Neural cell (in vitro differentiated cells): ENCODE measurements around the gene MOBP. TPM values are rescaled to one million over a fixed set of nuclear protein-coding genes. Genes with fewer than 3 reads are reported as not detected.

Source experiments
- H2AFZ ChIP-seq: fragments of 200-600, 300-800 bp; sonication (generic), shearing (Covaris generic); 2 replicates; pipeline ENCODE4 v1.6.0; 2014; ENCODE audit warnings: low read depth, mild to moderate bottlenecking, antibody characterized with exemption, low read length, moderate library complexity
- H3F3A ChIP-seq: fragments of 200-600 bp; shearing (Covaris generic); 2 replicates; pipeline ENCODE4 v1.6.1; 2016; ENCODE audit warnings: mild to moderate bottlenecking, moderate library complexity, mixed read lengths, antibody characterized with exemption, low read length; ENCODE audit not compliant: insufficient read depth, poor library complexity, severe bottlenecking
- H3K27ac ChIP-seq: fragments of 200-600, 300-800 bp; sonication (generic), shearing (Covaris generic); 2 replicates; pipeline ENCODE4 v1.5.1; 2014; ENCODE audit warnings: mild to moderate bottlenecking, low read length, moderate library complexity
- H3K27me3 ChIP-seq: fragments of 300-800, 200-600 bp; sonication (generic), shearing (Covaris generic); 2 replicates; pipeline ENCODE4 v1.6.0; 2014; ENCODE audit warnings: mild to moderate bottlenecking, low read depth, low read length, moderate library complexity; ENCODE audit not compliant: insufficient read depth
- H3K36me3 ChIP-seq: fragments of 300-800, 200-600 bp; sonication (generic), shearing (Covaris generic); 2 replicates; pipeline ENCODE4 v1.5.1; 2014; ENCODE audit warnings: mild to moderate bottlenecking, antibody characterized with exemption, low read length, moderate library complexity; ENCODE audit not compliant: insufficient read depth
- H3K4me2 ChIP-seq: fragments of 300-800, 200-600 bp; sonication (generic), shearing (Covaris generic); 2 replicates; pipeline ENCODE4 v1.6.0; 2014; ENCODE audit warnings: mild to moderate bottlenecking, low read length
- H3K4me3 ChIP-seq: fragments of 300-800, 200-600 bp; sonication (generic), shearing (Covaris generic); 2 replicates; pipeline ENCODE4 v1.5.1; 2014; ENCODE audit warnings: mild to moderate bottlenecking, low read length, moderate library complexity
- H3K79me2 ChIP-seq: fragments of 200-600 bp; shearing (Covaris generic); replicated peaks from 2 replicates; pipeline ENCODE4 v1.6.0; 2014; ENCODE audit warnings: mild to moderate bottlenecking, low read length, moderate library complexity; ENCODE audit not compliant: insufficient read depth
- H3K9ac ChIP-seq: fragments of 300-800, 200-600 bp; sonication (generic), shearing (Covaris generic); 2 replicates; pipeline ENCODE4 v1.6.1; 2016; ENCODE audit warnings: mild to moderate bottlenecking, low read length, mixed read lengths
- H3K9me2 ChIP-seq: fragments of 200-600 bp; shearing (Covaris generic); 2 replicates; pipeline ENCODE4 v1.6.1; 2016; ENCODE audit warnings: mild to moderate bottlenecking, low read length, mixed read lengths; ENCODE audit not compliant: insufficient read depth
- H3K9me3 ChIP-seq: fragments of 200-600, 300-800 bp; sonication (generic), shearing (Covaris generic); 2 replicates; pipeline ENCODE4 v1.6.1; 2016; ENCODE audit warnings: mild to moderate bottlenecking, mixed run types, low read length, moderate library complexity, mixed read lengths
- H4K20me1 ChIP-seq: fragments of 200-600 bp; shearing (Covaris generic); 2 replicates; pipeline ENCODE4 v1.6.1; 2016; ENCODE audit warnings: mild to moderate bottlenecking, mixed run types; ENCODE audit not compliant: insufficient read depth
- EP300 ChIP-seq: fragments of 450-650 bp; conservative IDR thresholded peaks from 2 replicates; pipeline ENCODE4 v1.6.1; 2014; ENCODE audit warnings: antibody characterized with exemption, mild to moderate bottlenecking, moderate library complexity; ENCODE audit not compliant: poor library complexity, severe bottlenecking
- EZH2 ChIP-seq: fragments of 200-600, 300-800 bp; shearing (Covaris generic), sonication (generic); IDR thresholded peaks from 2 replicates; pipeline ENCODE4 v1.6.1; 2014; ENCODE audit warnings: antibody characterized with exemption, low read length, borderline replicate concordance, mild to moderate bottlenecking; ENCODE audit not compliant: insufficient read depth, poor library complexity, severe bottlenecking
- MXI1 ChIP-seq: fragments of 450-650 bp; conservative IDR thresholded peaks from 2 replicates; pipeline ENCODE4 v1.6.1; 2014; ENCODE audit warnings: antibody characterized with exemption, mild to moderate bottlenecking; ENCODE audit not compliant: poor library complexity, severe bottlenecking
- POLR2AphosphoS5 ChIP-seq: IDR thresholded peaks from 2 replicates; pipeline ENCODE4 v1.6.1; 2012
- RAD21 ChIP-seq: fragments of 450-650 bp; conservative IDR thresholded peaks from 2 replicates; pipeline ENCODE4 v1.6.1; 2014; ENCODE audit warnings: antibody characterized with exemption, mild to moderate bottlenecking, moderate library complexity
- SMC3 ChIP-seq: fragments of 450-650 bp; conservative IDR thresholded peaks from 2 replicates; pipeline ENCODE4 v1.6.1; 2014; ENCODE audit warnings: antibody characterized with exemption, mild to moderate bottlenecking, moderate library complexity; ENCODE audit not compliant: poor library complexity
- TAF1 ChIP-seq: IDR thresholded peaks from 2 replicates; pipeline ENCODE4 v1.6.1; 2012; ENCODE audit warnings: low read depth
- polyA plus RNA-seq: library from polyadenylated mRNA; depleted of rRNA; stranded (reverse); fragments of >200 nt; gene quantifications from 2 replicates; pipeline ENCODE4 v1.2.3, GENCODE V29; 2014
- TF ChIP-seq, protein P1 (sequence below): fragments of 450-650 bp; IDR thresholded peaks from 2 replicates; pipeline ENCODE4 v1.5.1; 2014; ENCODE audit warnings: antibody characterized with exemption, mild to moderate bottlenecking, moderate library complexity; ENCODE audit not compliant: poor library complexity, severe bottlenecking
- TF ChIP-seq, protein P2 (sequence below): IDR thresholded peaks from 2 replicates; pipeline ENCODE4 v1.6.1; 2012; ENCODE audit warnings: borderline replicate concordance

Gene MOBP
- polyA plus RNA-seq, 1 donor from 2014 or later: not detected

DNA sequence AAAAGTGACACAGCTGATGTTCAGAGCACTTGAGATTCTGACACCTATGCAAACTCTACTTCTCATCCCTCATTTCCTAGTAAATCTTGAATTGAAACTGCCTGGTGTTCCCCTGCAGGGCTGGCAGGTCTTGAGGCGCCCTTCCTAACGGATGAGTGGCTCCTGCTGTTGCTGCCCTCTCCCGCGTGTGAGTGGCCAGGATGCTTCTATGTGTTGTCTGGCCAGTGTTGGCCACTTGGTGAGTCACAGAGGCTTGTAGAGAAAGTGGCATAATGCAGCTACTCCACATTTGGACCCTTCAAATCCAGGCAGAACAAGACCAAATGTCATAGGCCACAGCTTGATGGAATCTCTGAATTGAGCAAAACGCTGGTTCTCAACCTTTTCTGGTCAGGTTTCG, 63.6 kb downstream of the MOBP start:
- TF ChIP-seq SMC3 (no peak), EZH2 (no peak), RAD21 (no peak), TAF1 (no peak), EP300 (no peak), MXI1 (no peak)
- Histone ChIP-seq H3K27me3 (no peaks in the 10 kb centered on the region), H3K9ac (no peak overlapping the region), H3K36me3 (no peaks in the 10 kb centered on the region), H3K4me2 (no peak overlapping the region), H3K27ac (no peak overlapping the region), H3K9me2 (no peaks in the 10 kb centered on the region), H2AFZ (no peak overlapping the region), H4K20me1 (no peaks in the 10 kb centered on the region), H3K4me3 (no peak overlapping the region), H3K9me3 (no peaks in the 10 kb centered on the region), H3F3A (no peaks in the 10 kb centered on the region), H3K79me2 (no peaks in the 10 kb centered on the region)

DNA sequence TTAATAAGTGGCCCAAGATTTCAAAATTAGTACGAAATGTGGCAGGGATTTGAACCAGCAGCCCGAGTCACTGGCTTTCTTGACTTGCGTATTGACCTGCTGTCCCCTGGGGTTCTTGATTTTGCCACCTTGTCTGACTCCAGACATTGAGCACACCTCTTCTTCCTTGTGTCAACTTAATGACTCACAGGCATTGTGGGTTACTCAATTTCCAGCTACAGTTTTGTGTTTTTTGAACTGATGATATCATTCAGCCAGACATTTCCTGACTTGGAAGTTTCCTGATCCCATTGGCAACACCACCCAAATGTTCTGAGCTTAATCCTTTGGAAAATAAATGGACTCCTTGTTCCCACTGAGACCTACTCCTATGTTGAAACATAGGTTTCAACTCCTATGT, 64.2 kb downstream of the MOBP start:
- Histone ChIP-seq H3K9ac (no peak overlapping the region), H3F3A (no peaks in the 10 kb centered on the region), H3K4me2 (no peak overlapping the region), H3K27ac (no peak overlapping the region), H3K9me3 (no peaks in the 10 kb centered on the region), H4K20me1 (no peaks in the 10 kb centered on the region), H3K9me2 (no peaks in the 10 kb centered on the region), H3K27me3 (no peaks in the 10 kb centered on the region), H3K4me3 (no peak overlapping the region), H3K36me3 (no peaks in the 10 kb centered on the region), H3K79me2 (no peaks in the 10 kb centered on the region), H2AFZ (no peak overlapping the region)
- no peak for TF ChIP-seq POLR2AphosphoS5
- TF ChIP-seq, protein P1, sequence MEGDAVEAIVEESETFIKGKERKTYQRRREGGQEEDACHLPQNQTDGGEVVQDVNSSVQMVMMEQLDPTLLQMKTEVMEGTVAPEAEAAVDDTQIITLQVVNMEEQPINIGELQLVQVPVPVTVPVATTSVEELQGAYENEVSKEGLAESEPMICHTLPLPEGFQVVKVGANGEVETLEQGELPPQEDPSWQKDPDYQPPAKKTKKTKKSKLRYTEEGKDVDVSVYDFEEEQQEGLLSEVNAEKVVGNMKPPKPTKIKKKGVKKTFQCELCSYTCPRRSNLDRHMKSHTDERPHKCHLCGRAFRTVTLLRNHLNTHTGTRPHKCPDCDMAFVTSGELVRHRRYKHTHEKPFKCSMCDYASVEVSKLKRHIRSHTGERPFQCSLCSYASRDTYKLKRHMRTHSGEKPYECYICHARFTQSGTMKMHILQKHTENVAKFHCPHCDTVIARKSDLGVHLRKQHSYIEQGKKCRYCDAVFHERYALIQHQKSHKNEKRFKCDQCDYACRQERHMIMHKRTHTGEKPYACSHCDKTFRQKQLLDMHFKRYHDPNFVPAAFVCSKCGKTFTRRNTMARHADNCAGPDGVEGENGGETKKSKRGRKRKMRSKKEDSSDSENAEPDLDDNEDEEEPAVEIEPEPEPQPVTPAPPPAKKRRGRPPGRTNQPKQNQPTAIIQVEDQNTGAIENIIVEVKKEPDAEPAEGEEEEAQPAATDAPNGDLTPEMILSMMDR: no peak
- no peak for TF ChIP-seq RAD21
- no peak for TF ChIP-seq EZH2
- TF ChIP-seq EP300: no peak
- TF ChIP-seq MXI1: no peak
- TF ChIP-seq, protein P2, sequence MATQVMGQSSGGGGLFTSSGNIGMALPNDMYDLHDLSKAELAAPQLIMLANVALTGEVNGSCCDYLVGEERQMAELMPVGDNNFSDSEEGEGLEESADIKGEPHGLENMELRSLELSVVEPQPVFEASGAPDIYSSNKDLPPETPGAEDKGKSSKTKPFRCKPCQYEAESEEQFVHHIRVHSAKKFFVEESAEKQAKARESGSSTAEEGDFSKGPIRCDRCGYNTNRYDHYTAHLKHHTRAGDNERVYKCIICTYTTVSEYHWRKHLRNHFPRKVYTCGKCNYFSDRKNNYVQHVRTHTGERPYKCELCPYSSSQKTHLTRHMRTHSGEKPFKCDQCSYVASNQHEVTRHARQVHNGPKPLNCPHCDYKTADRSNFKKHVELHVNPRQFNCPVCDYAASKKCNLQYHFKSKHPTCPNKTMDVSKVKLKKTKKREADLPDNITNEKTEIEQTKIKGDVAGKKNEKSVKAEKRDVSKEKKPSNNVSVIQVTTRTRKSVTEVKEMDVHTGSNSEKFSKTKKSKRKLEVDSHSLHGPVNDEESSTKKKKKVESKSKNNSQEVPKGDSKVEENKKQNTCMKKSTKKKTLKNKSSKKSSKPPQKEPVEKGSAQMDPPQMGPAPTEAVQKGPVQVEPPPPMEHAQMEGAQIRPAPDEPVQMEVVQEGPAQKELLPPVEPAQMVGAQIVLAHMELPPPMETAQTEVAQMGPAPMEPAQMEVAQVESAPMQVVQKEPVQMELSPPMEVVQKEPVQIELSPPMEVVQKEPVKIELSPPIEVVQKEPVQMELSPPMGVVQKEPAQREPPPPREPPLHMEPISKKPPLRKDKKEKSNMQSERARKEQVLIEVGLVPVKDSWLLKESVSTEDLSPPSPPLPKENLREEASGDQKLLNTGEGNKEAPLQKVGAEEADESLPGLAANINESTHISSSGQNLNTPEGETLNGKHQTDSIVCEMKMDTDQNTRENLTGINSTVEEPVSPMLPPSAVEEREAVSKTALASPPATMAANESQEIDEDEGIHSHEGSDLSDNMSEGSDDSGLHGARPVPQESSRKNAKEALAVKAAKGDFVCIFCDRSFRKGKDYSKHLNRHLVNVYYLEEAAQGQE: no peak
- TF ChIP-seq TAF1: no peak

DNA sequence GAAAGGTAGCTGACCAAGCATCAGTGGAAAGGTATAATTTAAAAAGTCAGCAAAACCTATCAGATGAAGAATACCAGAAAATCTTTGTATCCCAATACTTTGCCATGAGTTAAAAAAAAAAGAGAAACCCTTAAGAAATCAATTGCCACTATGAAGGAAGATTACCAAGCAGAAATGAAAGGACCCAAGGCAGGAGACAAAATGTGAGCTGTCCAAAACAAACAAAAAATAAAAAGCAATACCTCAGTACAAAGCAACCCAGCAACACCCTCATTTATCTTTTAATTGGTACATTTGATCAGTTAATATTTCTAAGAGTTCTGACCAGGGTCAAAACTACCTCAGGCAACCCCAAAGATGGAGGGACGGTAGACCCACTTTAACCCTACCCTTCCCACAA, 65.3 kb downstream of the MOBP start:
- H2AFZ ChIP-seq: no peak overlapping the region
- H3K27ac ChIP-seq: no peak overlapping the region
- no peaks in the 10 kb centered on the region for H3F3A ChIP-seq
- no peak for TF ChIP-seq RAD21
- no peak for TF ChIP-seq POLR2AphosphoS5
- no peak for TF ChIP-seq SMC3
- TF ChIP-seq, protein P1: no peak
- no peak for TF ChIP-seq MXI1
- TF ChIP-seq TAF1: no peak
- no peak for TF ChIP-seq EZH2
- no peak for TF ChIP-seq EP300
- TF ChIP-seq, protein P2: no peak
- no peaks in the 10 kb centered on the region for H3K9me3 ChIP-seq
- H3K4me3 ChIP-seq: no peak overlapping the region
- H3K9me2 ChIP-seq: no peaks in the 10 kb centered on the region
- no peaks in the 10 kb centered on the region for H4K20me1 ChIP-seq
- no peaks in the 10 kb centered on the region for H3K36me3 ChIP-seq
- H3K9ac ChIP-seq: no peak overlapping the region
- no peaks in the 10 kb centered on the region for H3K27me3 ChIP-seq
- no peak overlapping the region for H3K4me2 ChIP-seq
- no peaks in the 10 kb centered on the region for H3K79me2 ChIP-seq
